Measurements from ENCODE around the gene SH3BP2.

GRCh38 chr4:2816401-2816954 is 23.6 kb downstream of the SH3BP2 start:
- TF ChIP-seq CTCF (IDR thresholded peaks at IDR 0.05) (no peak), POLR2A (IDR thresholded peaks at IDR 0.05) (no peak), EP300 (IDR thresholded peaks at IDR 0.05) (no peak)
